GM19043 (cell line): ENCODE results near the gene ACTR6.
"Not testable (repeated sequence)": the region's sequence is repeated elsewhere in the genome, so short reads cannot be mapped to it uniquely, and the experiment has no call there.

Experiments
- ATAC-seq: cut with Tn5 transposase; IDR thresholded peaks from one replicate; pipeline ENCODE4 v1.9.1; 2021; ENCODE audit warnings: low read depth; ENCODE audit not compliant: unreplicated experiment

Gene ACTR6

GRCh38 chr12:100184549-100185145 lies 16.0 kb upstream of the ACTR6 start:
- ATAC-seq: no peak

GRCh38 chr12:100185361-100185894 lies 15.2 kb upstream of the ACTR6 start:
- peak; percentile 66 for ATAC-seq

- no peak for ATAC-seq
Observed at GRCh38 chr12:100186071-100186470, 14.5 kb upstream of the ACTR6 start.

- ATAC-seq: no peak
Observed at GRCh38 chr12:100187068-100187467, 13.5 kb upstream of the ACTR6 start.

- no peak for ATAC-seq
Observed at GRCh38 chr12:100187857-100188519, 12.6 kb upstream of the ACTR6 start.

- ATAC-seq: not testable (repeated sequence)
Observed at GRCh38 chr12:100188888-100189635, 11.6 kb upstream of the ACTR6 start.

GRCh38 chr12:100189636-100190394 lies 10.8 kb upstream of the ACTR6 start:
- ATAC-seq: no peak

GRCh38 chr12:100193085-100193484 lies 7.5 kb upstream of the ACTR6 start:
- no peak for ATAC-seq

- ATAC-seq: no peak
Observed at GRCh38 chr12:100197486-100197885, 3.1 kb upstream of the ACTR6 start.

- ATAC-seq: no peak
Observed at GRCh38 chr12:100199023-100199346, 1.6 kb upstream of the ACTR6 start.

- ATAC-seq: peak; percentile 63
Observed at GRCh38 chr12:100199347-100200149, 1.1 kb upstream of the ACTR6 start.

GRCh38 chr12:100201604-100202423 lies 1.2 kb downstream of the ACTR6 start:
- no peak for ATAC-seq

- ATAC-seq: no peak
Observed at GRCh38 chr12:100207311-100207710, 6.7 kb downstream of the ACTR6 start.

GRCh38 chr12:100208834-100209233 lies 8.2 kb downstream of the ACTR6 start:
- no peak for ATAC-seq

- ATAC-seq: no peak
Observed at GRCh38 chr12:100211698-100212097, 11.1 kb downstream of the ACTR6 start.

GRCh38 chr12:100213016-100213891 lies 12.6 kb downstream of the ACTR6 start:
- ATAC-seq: no peak

- ATAC-seq: no peak
Observed at GRCh38 chr12:100214518-100214917, 13.9 kb downstream of the ACTR6 start.

GRCh38 chr12:100215209-100215608 lies 14.6 kb downstream of the ACTR6 start:
- ATAC-seq: no peak
